ENCODE measurements around the gene TSPYL4.

DNA sequence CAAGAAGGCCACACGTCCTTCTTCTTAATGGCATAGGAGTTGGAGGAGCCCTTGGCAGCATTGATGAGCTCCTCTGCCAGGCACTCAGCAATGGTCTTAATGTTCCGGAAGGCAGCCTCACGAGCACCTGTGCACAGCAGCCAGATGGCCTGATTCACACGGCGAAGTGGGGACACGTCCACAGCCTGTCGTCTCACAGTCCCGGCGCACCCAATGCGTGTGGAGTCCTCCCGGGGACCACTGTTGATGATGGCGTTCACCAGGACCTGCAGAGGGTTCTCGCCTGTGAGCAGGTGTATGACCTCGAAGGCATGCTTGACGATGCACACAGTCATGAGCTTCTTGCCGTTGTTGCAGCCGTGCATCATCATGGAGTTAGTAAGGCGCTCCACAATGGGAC is 4.6 kb upstream of the TSPYL4 start:
- TF ChIP-seq CTCF (IDR thresholded peaks at IDR 0.05) = no peak
- no peak for TF ChIP-seq POLR2A (IDR thresholded peaks at IDR 0.05)

Data from Peyer's patch (tissue), 4 donors.